ENCODE data around the gene NR6A1. TPM values are rescaled to one million over a fixed set of nuclear protein-coding genes. Genes with fewer than 3 reads are reported as not detected.

Gene NR6A1
- total and polyA plus RNA-seq, 2 of the 13 experiments (the other 11 are each of a cell fraction or from before 2014, with no cell fraction given), result 28.1 to 31.5 TPM

DNA sequence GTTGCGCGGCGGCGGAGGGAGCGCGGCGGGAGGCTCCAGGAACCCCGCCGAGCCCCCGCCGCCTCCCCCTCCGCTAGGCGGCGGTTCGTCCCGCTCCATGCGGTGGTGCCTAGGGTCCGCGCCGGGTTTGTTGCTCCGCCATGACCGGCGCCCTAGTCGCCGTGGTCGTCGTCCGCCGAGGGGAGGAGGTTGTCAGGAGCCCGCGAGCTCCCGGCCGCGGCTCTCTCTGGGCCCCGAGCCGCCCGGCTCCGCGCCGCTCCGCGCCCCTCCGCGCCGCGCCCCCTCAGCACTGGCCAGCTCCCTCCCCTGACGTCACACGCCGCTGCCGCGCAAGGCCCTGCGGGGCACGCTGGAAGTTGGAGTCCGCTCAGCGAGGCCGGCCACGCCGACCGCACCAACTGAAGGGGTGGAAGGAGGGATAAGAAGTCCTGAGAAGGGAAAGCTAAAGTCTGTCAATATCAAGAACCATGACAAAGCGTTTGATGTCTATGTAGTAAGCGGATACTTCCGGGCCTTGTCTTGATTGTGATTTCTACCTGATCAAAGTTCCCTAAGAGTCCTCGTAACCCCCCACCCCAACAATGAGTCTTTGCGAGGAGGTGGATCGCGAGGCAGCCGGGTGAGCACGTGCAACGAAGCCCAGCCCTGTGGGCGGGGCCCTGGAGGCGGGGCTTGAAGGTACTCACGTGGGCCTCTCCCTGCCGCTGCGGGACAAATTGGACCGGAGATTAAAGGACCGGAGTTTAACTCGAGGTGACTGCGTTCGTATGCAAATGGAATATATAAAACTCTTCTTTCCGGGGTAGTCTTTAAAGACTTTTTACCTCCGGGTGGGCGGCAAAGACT, at the start of gene NR6A1 (continued):
- TF ChIP-seq, protein P1, sequence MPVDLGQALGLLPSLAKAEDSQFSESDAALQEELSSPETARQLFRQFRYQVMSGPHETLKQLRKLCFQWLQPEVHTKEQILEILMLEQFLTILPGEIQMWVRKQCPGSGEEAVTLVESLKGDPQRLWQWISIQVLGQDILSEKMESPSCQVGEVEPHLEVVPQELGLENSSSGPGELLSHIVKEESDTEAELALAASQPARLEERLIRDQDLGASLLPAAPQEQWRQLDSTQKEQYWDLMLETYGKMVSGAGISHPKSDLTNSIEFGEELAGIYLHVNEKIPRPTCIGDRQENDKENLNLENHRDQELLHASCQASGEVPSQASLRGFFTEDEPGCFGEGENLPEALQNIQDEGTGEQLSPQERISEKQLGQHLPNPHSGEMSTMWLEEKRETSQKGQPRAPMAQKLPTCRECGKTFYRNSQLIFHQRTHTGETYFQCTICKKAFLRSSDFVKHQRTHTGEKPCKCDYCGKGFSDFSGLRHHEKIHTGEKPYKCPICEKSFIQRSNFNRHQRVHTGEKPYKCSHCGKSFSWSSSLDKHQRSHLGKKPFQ (CRISPR knock-in tag; IDR thresholded peaks at IDR 0.05; ENCODE audit: insufficient replicate concordance), result no peak
- TF ChIP-seq, protein P2, sequence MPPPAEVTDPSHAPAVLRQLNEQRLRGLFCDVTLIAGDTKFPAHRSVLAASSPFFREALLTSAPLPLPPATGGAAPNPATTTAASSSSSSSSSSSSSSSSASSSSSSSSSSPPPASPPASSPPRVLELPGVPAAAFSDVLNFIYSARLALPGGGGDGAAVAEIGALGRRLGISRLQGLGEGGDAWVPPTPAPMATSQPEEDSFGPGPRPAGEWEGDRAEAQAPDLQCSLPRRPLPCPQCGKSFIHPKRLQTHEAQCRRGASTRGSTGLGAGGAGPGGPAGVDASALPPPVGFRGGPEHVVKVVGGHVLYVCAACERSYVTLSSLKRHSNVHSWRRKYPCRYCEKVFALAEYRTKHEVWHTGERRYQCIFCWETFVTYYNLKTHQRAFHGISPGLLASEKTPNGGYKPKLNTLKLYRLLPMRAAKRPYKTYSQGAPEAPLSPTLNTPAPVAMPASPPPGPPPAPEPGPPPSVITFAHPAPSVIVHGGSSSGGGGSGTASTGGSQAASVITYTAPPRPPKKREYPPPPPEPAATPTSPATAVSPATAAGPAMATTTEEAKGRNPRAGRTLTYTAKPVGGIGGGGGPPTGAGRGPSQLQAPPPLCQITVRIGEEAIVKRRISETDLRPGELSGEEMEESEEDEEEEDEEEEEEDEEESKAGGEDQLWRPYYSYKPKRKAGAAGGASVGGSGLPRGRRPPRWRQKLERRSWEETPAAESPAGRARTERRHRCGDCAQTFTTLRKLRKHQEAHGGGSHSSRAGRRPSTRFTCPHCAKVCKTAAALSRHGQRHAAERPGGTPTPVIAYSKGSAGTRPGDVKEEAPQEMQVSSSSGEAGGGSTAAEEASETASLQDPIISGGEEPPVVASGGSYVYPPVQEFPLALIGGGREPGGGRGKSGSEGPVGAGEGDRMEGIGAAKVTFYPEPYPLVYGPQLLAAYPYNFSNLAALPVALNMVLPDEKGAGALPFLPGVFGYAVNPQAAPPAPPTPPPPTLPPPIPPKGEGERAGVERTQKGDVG (CRISPR knock-in tag; IDR thresholded peaks at IDR 0.05; ENCODE audit: borderline replicate concordance), result no peak
- TF ChIP-seq ZFY (CRISPR knock-in tag; IDR thresholded peaks at IDR 0.05) (peak; percentile 80), GPN1 (CRISPR knock-in tag; IDR thresholded peaks at IDR 0.05; ENCODE audit: borderline replicate concordance) (no peak), TBL1XR1 (IDR thresholded peaks at IDR 0.05; ENCODE audit: borderline replicate concordance, low read length, partially characterized antibody) (peak; percentile 54), CCDC6 (CRISPR knock-in tag; IDR thresholded peaks at IDR 0.05) (peak; percentile 95; the same call in 1 of the 2 replicates), EP300 (IDR thresholded peaks at IDR 0.05; ENCODE audit: low read depth in 2 of 2, low read length in 2 of 2) (peak in 1 of 2 experiments; percentile 11; a peak in 1 of 4 replicates), EP300 (CRISPR knock-in tag; IDR thresholded peaks at IDR 0.05; ENCODE audit: borderline replicate concordance) (no peak), NONO (IDR thresholded peaks at IDR 0.05) (0 out of 2 replicates have a peak, but pooled peaks have one; percentile 28), NONO (CRISPR knock-in tag; conservative IDR thresholded peaks at IDR 0.05) (peak; percentile 69), REPIN1 (CRISPR knock-in tag; IDR thresholded peaks at IDR 0.05; ENCODE audit: borderline replicate concordance, low read depth) (no peak), NBN (conservative IDR thresholded peaks at IDR 0.05) (no peak)
- TF ChIP-seq, protein P3, sequence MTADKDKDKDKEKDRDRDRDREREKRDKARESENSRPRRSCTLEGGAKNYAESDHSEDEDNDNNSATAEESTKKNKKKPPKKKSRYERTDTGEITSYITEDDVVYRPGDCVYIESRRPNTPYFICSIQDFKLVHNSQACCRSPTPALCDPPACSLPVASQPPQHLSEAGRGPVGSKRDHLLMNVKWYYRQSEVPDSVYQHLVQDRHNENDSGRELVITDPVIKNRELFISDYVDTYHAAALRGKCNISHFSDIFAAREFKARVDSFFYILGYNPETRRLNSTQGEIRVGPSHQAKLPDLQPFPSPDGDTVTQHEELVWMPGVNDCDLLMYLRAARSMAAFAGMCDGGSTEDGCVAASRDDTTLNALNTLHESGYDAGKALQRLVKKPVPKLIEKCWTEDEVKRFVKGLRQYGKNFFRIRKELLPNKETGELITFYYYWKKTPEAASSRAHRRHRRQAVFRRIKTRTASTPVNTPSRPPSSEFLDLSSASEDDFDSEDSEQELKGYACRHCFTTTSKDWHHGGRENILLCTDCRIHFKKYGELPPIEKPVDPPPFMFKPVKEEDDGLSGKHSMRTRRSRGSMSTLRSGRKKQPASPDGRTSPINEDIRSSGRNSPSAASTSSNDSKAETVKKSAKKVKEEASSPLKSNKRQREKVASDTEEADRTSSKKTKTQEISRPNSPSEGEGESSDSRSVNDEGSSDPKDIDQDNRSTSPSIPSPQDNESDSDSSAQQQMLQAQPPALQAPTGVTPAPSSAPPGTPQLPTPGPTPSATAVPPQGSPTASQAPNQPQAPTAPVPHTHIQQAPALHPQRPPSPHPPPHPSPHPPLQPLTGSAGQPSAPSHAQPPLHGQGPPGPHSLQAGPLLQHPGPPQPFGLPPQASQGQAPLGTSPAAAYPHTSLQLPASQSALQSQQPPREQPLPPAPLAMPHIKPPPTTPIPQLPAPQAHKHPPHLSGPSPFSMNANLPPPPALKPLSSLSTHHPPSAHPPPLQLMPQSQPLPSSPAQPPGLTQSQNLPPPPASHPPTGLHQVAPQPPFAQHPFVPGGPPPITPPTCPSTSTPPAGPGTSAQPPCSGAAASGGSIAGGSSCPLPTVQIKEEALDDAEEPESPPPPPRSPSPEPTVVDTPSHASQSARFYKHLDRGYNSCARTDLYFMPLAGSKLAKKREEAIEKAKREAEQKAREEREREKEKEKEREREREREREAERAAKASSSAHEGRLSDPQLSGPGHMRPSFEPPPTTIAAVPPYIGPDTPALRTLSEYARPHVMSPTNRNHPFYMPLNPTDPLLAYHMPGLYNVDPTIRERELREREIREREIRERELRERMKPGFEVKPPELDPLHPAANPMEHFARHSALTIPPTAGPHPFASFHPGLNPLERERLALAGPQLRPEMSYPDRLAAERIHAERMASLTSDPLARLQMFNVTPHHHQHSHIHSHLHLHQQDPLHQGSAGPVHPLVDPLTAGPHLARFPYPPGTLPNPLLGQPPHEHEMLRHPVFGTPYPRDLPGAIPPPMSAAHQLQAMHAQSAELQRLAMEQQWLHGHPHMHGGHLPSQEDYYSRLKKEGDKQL (CRISPR knock-in tag; IDR thresholded peaks at IDR 0.05; ENCODE audit: low read depth), result no peak
- TF ChIP-seq, protein P4, sequence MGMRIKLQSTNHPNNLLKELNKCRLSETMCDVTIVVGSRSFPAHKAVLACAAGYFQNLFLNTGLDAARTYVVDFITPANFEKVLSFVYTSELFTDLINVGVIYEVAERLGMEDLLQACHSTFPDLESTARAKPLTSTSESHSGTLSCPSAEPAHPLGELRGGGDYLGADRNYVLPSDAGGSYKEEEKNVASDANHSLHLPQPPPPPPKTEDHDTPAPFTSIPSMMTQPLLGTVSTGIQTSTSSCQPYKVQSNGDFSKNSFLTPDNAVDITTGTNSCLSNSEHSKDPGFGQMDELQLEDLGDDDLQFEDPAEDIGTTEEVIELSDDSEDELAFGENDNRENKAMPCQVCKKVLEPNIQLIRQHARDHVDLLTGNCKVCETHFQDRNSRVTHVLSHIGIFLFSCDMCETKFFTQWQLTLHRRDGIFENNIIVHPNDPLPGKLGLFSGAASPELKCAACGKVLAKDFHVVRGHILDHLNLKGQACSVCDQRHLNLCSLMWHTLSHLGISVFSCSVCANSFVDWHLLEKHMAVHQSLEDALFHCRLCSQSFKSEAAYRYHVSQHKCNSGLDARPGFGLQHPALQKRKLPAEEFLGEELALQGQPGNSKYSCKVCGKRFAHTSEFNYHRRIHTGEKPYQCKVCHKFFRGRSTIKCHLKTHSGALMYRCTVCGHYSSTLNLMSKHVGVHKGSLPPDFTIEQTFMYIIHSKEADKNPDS (CRISPR knock-in tag; IDR thresholded peaks at IDR 0.05), result no peak
